Gastrocnemius medialis (tissue), 4 donors: ENCODE results near the gene ANKRD50.

Experiments
- POLR2A ChIP-seq, 2 donors: fragments of 450-650 bp; IDR thresholded peaks; one replicate each; pipeline ENCODE4 v1.6.1; 2017; ENCODE audit warnings: antibody characterized with exemption in 2 of 2, mild to moderate bottlenecking in 2 of 2, moderate library complexity in 2 of 2
- TF ChIP-seq, protein P1 (sequence below), 5 experiments: fragments of 450-650 bp in 3 of 5; fragments of 200-600 bp in 2 of 5; sonication (generic) in 2 of 5; IDR thresholded peaks in 4 of 5; conservative IDR thresholded peaks in 1 of 5; 1 replicate in 4 of 5; 2 replicates in 1 of 5; pipeline ENCODE4 v1.5.1; 2016 to 2019; ENCODE audit warnings: antibody characterized with exemption in 5 of 5, mild to moderate bottlenecking in 3 of 5, moderate library complexity in 3 of 5

DNA sequence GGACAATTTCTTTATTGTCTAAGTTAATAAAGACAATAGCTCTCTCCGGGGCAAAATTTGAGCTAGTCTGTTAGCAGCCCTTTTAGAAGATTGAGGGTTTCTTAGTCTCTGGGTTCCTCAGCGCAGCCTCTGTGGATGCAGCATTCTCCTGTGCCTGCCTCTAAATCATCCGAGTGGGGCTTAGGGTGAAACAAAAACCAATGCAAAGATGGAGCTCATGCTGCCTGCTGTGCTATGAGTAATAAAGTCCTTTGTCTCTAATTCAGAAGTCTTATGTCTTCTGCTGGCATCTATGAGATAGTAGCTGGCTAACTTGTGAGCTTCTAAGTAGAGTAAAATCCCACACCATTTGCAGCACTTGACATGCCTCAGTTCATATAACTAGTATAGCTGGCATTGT is 67.9 kb downstream of the ANKRD50 start:
- TF ChIP-seq POLR2A (IDR thresholded peaks at IDR 0.05) = no peak
- TF ChIP-seq, protein P1, sequence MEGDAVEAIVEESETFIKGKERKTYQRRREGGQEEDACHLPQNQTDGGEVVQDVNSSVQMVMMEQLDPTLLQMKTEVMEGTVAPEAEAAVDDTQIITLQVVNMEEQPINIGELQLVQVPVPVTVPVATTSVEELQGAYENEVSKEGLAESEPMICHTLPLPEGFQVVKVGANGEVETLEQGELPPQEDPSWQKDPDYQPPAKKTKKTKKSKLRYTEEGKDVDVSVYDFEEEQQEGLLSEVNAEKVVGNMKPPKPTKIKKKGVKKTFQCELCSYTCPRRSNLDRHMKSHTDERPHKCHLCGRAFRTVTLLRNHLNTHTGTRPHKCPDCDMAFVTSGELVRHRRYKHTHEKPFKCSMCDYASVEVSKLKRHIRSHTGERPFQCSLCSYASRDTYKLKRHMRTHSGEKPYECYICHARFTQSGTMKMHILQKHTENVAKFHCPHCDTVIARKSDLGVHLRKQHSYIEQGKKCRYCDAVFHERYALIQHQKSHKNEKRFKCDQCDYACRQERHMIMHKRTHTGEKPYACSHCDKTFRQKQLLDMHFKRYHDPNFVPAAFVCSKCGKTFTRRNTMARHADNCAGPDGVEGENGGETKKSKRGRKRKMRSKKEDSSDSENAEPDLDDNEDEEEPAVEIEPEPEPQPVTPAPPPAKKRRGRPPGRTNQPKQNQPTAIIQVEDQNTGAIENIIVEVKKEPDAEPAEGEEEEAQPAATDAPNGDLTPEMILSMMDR (IDR thresholded peaks at IDR 0.05 in 4 of 5, conservative IDR thresholded peaks at IDR 0.05 in 1 of 5) = no peak
